GM04504 (cell line): ENCODE measurements around the gene BBS9.

Experiments
- DNase-seq: peaks from one replicate; pipeline ENCODE4 v3.0.0-alpha.2; 2012; ENCODE audit warnings: low read depth

BBS9 gene

GRCh38 chr7:33127085-33127484, 2.3 kb upstream of the BBS9 start:
- no peak for DNase-seq

- DNase-seq, result no peak
These were observed 754 bp upstream of the BBS9 start for GRCh38 chr7:33128631-33128989.

DNA sequence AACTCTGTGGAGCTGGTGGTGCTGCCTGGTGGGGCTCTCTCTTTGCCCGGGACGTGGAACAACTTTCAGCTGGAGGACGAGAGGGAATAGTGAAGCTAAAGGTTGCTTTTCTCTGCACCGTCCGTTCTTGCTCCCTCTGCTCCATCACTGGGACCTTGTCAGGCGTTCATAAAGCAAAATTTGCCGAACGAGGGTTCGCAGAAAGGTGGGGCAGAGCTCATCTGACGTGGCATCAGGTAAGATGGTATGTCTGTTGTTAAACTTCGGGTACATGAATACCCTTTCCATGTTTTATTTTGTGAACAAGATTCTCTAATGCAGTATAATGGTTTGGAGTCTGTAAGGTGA, 416 bp downstream of the BBS9 start:
- no peak for DNase-seq

DNA sequence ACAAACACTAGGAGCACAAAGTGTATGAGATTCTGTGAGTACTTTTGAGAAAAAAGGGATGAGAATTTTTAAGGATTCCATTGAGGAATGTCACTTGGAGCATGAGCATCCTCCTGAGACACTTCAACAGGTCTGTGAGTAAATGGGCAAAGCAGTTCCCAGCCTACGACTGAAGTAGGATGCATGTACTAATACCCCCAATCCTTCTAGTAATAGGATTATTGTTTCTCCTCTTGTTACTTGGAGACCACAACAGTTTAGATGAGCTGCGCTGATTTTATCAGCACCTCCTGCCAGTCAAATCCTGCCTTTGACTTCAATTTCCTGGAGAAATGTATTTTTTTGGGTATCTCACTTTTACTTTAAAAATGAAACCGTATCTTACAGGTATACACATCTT, 820 bp downstream of the BBS9 start:
- no peak for DNase-seq

GRCh38 chr7:33137103-33137502, 7.7 kb downstream of the BBS9 start:
- no peak for DNase-seq

DNA sequence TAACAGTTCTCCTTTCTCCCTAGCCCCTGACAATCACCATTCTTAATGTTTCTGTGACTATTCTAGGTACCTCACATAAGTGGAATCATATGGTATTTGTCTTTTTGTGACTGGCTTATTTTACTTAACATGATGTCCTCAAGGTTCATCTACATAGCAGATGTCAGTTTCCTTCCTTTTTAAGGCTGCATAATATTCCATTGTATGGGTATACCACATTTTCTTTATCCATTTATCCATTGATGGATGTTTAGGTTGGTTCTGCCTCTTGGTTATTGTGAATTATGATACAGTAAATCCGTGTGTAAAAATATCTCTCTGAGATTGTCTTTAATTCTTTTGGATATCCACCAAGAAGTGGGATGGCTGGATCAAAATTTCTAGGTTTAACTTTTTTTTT, 13.2 kb downstream of the BBS9 start:
- no peak for DNase-seq

DNA sequence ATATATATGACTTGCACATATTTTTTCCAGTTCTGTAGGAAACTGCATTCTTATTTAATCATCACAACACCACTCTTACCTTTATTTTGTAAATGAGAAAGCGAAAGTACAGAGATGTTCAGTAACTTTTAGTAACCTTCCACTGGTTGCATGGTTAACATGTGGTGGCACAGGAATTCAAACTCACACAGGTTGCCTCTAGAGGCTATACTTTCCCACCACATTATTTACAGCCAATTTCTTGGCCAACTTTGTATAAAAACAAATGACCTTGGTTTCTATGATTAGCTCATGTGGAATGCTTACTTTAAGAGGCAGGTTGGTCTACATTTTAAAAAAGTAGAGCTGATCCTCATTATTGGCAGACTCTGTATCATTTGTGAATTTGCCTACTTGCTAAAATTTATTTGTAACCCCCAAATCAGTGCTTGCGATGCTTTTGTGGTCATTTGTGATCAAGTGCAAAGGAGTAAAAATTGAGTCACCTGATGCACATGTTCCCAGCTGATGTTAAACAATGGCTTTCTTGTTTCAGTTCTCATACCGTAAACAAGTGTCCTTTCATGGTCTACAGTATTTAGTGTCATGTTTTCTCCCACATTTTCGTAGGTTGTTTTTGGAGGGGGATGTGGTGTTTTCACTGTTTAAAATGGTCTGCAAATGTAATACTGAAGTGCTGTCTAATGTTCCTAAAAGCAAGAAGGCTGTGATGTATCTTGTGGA, 14.8 kb downstream of the BBS9 start:
- DNase-seq, result no peak

- DNase-seq, result no peak
These were observed 15.8 kb downstream of the BBS9 start for GRCh38 chr7:33145156-33145555.

- DNase-seq, result no peak
These were observed 22.7 kb downstream of the BBS9 start for GRCh38 chr7:33152087-33152486.

DNA sequence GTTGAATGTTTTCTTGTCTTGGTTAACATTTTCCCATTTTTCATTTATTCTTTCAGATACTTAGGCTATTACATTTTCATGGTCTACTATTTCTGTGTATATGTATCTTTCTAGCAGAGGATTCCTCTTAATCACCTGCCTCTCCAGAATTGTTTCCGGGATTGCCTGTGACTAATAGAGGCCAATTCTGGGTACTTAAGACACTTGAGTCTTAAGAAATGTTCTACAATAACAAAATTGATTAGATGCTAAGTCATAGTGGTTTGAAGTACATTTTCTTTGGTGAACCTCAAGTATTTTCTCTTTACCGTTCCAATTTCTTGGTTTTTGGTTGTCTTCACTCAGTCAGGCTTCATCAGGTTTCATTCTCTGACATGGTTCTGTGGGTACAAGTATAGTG, 26.4 kb downstream of the BBS9 start:
- DNase-seq, result no peak

DNA sequence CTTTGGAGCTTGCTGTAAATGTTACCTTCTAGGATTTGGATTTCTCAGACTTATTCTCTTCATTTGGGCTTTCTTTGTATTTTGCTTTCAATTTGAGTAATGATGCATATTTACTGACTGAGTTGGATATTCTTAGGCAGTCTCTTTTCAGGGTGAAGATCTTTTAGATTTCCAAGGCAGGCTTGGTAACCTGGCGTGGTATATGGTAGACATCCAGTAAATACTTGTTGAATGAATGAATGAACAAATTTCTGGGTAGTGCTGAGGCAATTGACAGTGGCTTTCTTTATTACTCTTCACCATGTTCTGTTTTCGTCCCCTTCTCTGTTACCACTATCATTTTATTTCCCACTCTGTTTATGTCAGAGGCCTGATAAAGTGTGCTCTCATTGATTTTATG, 27.1 kb downstream of the BBS9 start:
- DNase-seq, result no peak

DNA sequence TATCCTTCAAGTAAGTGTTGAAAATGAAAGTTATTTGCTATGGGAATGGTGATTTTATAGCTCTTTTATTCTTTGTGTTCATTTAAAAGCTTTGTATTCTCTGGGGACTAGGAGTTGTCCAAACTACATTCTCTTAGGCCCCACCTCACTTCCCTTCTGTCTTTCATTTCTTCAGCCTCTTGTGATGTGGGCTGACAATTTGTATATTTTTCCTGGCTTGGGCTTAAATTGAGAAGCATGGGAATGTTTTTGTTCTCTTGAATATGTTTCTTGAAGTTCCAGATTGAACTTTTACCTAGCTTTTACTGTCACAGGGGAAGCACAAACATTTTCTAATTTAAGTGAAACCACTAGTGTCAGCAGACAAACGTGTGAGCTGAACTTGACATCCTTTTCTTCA, 27.9 kb downstream of the BBS9 start:
- DNase-seq, result no peak

DNA sequence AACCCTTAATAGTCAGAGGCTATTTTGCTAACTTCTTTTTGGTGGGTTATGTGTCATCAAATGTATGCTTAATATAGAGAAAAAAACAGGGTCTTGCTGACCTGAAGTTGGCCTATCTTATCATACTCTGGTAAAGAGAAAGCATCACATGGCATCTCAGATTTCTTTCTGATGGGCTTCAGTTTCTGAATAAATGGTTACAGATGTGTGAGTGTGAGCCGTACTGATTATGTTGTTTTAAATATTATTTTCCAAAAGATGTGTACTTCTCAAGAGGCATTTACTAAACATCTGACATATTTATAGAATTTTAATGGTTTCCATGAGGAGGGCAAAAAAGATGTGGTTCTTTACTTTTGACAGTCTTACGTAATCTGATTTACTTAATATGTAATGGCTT, 28.4 kb downstream of the BBS9 start:
- DNase-seq, result peak; percentile 21

DNA sequence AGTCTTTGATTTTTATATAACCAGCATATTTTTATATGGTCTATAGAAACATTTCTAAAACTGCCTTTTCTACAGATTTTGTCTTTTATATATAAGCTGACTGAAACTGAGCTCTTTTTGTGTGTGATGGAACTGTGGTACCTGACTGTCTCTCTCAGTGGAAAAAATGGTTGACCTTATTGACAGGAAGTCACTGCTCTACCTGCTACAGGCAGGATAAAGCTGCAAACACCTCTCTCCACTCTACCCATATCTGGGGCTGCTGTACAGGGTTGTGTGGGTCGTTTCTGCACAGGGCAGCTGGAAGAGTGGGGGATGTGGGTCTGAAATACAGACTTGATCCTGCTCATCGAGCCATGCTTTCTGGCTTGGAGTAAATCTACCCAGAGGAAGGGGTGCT, 48.5 kb downstream of the BBS9 start:
- DNase-seq, result no peak

DNA sequence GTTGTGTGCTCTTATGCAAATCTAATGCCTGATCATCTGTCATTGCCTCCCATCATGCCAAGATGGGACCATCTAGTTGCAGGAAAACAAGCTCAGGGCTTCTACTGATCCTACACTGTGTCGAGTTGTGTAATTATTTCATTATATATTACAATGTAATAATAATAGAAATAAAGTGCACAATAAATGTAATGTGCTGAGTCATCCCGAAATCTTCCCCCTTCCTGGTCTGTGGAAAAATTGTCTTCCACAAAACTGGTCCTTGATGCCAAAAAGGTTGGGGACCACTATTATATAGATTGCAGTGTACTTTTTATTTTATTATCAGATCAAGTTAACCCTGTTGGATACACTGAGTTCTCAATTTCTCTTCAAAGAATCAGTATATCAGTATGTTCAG, 50.2 kb downstream of the BBS9 start:
- no peak for DNase-seq

GRCh38 chr7:33183504-33183903, 54.1 kb downstream of the BBS9 start:
- DNase-seq, result peak; percentile 26

DNA sequence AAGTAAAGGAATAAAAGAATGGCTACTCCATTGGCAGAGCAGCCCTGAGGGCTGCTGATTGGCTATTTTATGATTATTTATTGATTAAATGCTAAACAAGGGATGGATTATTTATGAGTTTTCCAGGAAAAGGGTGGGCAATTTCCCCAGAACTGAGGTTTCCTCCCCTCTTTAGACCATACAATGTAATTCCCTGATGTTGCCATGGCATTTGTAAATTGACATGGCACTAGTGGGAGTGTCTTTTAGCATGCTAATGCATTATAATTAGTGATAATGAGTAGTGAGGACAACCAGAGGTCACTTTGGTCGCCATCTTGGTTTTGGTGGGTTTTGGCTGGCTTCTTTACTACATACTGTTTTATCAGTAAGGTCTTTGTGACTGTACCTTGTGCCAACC, 55.5 kb downstream of the BBS9 start:
- no peak for DNase-seq

DNA sequence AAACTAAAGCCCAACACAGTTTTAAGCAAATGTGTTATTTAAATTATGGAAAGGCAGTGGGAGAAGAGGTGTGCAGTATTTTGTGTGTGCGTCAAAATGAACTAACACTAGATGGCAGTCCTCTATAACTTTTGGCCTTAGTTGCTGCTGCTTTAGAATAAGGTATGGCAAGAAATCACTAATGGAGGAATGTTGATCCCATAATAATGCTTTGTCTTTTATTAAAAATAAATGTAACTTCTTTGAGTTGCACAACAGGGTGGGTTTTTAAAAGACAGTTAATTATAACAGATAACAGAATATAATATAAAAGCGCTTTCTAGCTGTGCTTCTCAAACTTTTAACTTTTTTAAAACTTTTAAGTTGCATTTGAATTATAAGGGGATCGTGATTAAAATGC, 56.4 kb downstream of the BBS9 start:
- DNase-seq, result peak; percentile 18

- DNase-seq, result peak; percentile 6
These were observed 56.8 kb downstream of the BBS9 start for GRCh38 chr7:33186192-33186591.

DNA sequence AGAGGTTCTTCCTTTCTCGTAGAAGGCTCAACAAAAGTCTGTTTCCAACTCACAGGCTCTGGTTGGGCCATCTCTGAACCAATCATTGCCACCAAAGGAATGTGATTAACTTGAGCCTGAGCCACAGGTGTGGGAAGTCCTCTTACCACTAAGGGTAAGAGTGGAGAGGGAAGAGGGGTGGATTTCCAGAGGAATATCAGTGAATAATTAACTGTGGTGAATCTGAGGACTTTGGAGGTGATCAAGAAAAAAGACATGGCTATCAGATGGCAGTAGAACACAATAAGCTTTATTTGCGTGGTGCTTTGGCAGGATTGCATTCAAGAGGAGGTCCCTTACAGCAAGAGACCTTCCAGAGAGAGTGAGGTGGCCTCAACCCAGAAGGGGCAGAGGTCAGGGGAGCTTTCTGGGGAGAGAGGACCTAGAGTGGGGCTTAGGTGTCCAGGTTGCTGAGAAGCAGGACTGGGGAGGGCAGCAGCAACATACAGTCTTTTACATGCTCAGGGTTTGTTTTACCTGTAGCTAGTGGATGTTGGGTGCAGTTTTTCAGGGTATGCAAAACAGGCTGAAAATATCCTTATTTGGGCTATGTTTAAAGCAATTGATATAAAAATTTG, 61.4 kb downstream of the BBS9 start:
- no peak for DNase-seq

- DNase-seq, result no peak
These were observed 62.0 kb downstream of the BBS9 start for GRCh38 chr7:33191340-33191739.

DNA sequence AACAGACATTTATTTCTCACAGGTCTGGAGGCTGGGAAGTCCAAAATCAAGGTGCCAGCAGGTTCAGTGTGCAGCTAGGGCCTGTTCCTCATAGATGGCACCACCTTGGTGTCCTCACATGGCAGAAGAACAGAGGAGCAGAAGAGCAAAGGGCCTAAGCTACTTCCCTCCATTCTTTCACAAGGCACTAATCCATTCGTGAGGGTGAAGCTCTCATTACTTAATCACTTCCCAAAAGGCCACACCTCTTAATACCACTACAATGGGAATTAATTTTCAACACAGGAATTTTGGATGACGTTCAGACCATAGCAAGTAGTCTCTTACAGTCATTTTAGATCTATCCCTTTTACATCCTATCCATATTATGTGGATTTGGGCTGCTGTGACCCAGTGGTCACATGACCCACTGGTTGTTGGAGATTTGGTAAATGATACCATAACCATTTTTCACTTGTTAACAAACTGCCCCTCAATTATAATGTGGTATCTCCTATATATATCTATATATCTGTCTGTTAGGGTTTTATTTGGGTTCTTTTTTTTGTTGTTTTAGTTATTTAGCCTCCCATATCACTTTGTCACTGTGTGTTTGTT, 63.4 kb downstream of the BBS9 start:
- no peak for DNase-seq

DNA sequence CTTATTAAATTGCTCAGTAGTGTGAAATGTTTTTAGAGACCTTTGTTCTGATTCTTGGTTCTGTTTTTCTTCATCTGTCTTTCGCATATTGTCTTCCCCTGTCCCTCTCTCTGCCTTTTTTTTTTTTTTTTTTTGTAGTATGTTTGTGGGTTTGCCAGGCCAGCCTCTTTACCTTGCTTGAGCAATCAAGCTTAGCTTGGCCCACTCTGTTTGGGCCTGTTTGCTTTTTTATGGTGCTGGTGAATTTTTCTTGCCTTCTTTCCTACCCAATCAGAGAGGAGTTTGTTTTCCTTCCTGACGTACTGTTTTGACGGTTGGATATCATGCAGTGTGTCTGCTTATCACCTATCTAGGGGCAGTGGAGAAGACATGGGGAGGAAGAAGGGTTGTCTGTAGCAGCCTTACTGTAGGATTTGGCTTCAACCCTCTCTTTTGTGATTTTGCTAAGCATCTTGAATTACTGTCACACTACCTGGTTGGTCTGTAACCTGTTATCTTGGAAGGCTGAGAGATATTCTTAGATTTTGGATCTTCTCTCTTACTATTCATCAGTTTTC, 64.0 kb downstream of the BBS9 start:
- no peak for DNase-seq

- peak; percentile 53 for DNase-seq
These were observed 65.9 kb downstream of the BBS9 start for GRCh38 chr7:33195264-33195663.
